ENCODE measurements around the gene NUMB.

NUMB gene

DNA sequence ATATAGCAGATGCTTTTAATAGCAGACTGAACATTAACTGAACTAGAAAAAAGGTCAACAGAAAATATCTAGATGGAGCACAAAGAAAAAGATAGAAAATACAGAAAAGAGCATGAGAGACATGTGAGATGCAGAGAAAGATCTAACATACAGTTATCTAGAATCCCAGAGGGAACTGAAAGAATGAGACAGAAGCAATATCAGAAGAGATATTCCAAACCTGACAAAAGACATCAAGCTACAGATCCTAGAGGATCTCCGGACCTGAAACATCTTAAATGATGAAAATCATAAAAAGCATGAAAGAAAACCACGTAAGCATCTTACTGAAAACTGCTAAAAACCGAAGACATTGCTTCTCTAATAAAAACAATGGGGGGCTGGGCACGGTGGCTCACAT is 75.0 kb downstream of the NUMB start:
- Histone ChIP-seq H4K20me1 (ENCODE audit: insufficient read depth) (no peaks in the 10 kb centered on the region), H3K27ac (no peak overlapping the region), H3K4me2 (no peak overlapping the region), H3K27me3 (ENCODE audit: insufficient read depth, low read depth) (no peaks in the 10 kb centered on the region), H2AFZ (ENCODE audit: low read depth) (no peak overlapping the region), H3K4me3 (IDR thresholded peaks at IDR 0.05; ENCODE audit: insufficient read depth, low read depth, low read length) (no peak overlapping the region), H3K9ac (no peak overlapping the region), H3K36me3 (ENCODE audit: insufficient read depth) (no peaks in the 10 kb centered on the region), H3K4me1 (ENCODE audit: low read depth, poor library complexity, severe bottlenecking) (no peaks in the 10 kb centered on the region), H3K79me2 (ENCODE audit: insufficient read depth, low read depth) (no peaks in the 10 kb centered on the region)
- TF ChIP-seq, protein P1, sequence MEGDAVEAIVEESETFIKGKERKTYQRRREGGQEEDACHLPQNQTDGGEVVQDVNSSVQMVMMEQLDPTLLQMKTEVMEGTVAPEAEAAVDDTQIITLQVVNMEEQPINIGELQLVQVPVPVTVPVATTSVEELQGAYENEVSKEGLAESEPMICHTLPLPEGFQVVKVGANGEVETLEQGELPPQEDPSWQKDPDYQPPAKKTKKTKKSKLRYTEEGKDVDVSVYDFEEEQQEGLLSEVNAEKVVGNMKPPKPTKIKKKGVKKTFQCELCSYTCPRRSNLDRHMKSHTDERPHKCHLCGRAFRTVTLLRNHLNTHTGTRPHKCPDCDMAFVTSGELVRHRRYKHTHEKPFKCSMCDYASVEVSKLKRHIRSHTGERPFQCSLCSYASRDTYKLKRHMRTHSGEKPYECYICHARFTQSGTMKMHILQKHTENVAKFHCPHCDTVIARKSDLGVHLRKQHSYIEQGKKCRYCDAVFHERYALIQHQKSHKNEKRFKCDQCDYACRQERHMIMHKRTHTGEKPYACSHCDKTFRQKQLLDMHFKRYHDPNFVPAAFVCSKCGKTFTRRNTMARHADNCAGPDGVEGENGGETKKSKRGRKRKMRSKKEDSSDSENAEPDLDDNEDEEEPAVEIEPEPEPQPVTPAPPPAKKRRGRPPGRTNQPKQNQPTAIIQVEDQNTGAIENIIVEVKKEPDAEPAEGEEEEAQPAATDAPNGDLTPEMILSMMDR (conservative IDR thresholded peaks at IDR 0.05; ENCODE audit: low read depth, low read length) = no peak

DNA sequence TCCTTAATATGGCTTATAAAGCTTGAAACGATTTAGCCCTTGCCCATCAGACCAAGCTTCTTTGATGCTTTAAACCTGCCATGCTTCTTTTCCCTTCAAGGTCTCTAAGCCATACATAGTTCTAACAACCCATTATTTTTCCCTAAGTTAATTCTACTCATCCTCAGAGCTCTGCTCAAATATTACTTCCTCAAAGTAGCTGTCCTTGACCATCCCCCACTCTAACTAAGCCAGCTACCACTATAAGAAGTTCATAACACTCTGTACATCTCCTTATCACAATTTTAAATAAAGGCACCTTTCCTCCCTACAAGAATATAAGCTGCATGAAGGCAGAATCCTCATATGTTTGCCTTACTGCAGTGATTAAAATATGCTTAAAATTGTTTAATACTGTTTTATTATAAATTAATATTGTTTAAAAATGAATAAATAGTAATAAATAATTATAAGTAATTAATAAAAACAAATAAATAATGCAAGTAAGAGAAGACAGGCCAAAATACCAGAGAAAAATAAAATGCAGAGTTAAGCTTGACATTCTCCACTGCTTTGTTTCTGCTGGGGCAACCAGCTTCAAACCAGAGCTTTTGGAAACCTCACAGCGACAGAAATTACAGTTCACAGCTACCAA is 76.8 kb downstream of the NUMB start:
- Histone ChIP-seq H3K4me3 (IDR thresholded peaks at IDR 0.05; ENCODE audit: insufficient read depth, low read depth, low read length) (no peak overlapping the region), H3K4me2 (no peak overlapping the region), H2AFZ (ENCODE audit: low read depth) (no peak overlapping the region), H3K79me2 (ENCODE audit: insufficient read depth, low read depth) (no peaks in the 10 kb centered on the region), H4K20me1 (ENCODE audit: insufficient read depth) (no peaks in the 10 kb centered on the region), H3K9ac (no peak overlapping the region), H3K36me3 (ENCODE audit: insufficient read depth) (no peaks in the 10 kb centered on the region), H3K4me1 (ENCODE audit: low read depth, poor library complexity, severe bottlenecking) (no peaks in the 10 kb centered on the region), H3K27ac (no peak overlapping the region), H3K27me3 (ENCODE audit: insufficient read depth, low read depth) (no peaks in the 10 kb centered on the region)
- TF ChIP-seq, protein P1 (conservative IDR thresholded peaks at IDR 0.05; ENCODE audit: low read depth, low read length) = no peak

DNA sequence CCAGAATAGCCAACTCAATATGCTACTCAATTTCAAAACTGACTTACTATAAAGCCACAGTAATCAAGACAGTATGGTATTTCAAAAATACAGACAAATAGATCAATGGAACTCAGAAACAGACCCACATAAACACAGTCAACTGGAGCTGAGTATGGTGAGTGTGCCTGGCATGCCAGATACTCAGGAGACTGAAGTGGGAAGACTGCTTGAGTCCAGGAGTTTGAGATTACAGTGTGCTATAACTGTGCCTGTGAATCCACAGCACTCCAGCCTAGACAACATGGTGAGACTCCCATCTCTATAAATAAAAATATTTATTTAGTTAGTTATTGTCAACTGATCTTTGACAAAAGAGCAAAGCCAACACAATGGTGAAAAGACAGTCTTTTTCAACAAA is 81.8 kb downstream of the NUMB start:
- Histone ChIP-seq H3K4me2 (no peak overlapping the region), H3K79me2 (ENCODE audit: insufficient read depth, low read depth) (no peaks in the 10 kb centered on the region), H3K36me3 (ENCODE audit: insufficient read depth) (no peaks in the 10 kb centered on the region), H3K27ac (no peak overlapping the region), H4K20me1 (ENCODE audit: insufficient read depth) (no peaks in the 10 kb centered on the region), H3K4me1 (ENCODE audit: low read depth, poor library complexity, severe bottlenecking) (no peaks in the 10 kb centered on the region), H3K9ac (no peak overlapping the region), H3K4me3 (IDR thresholded peaks at IDR 0.05; ENCODE audit: insufficient read depth, low read depth, low read length) (no peak overlapping the region), H3K27me3 (ENCODE audit: insufficient read depth, low read depth) (no peaks in the 10 kb centered on the region), H2AFZ (ENCODE audit: low read depth) (no peak overlapping the region)
- TF ChIP-seq, protein P1 (conservative IDR thresholded peaks at IDR 0.05; ENCODE audit: low read depth, low read length) = no peak

GRCh38 chr14:73375861-73376260 is 82.5 kb downstream of the NUMB start:
- Histone ChIP-seq H3K79me2 (ENCODE audit: insufficient read depth, low read depth) (no peaks in the 10 kb centered on the region), H4K20me1 (ENCODE audit: insufficient read depth) (no peaks in the 10 kb centered on the region)

More at GRCh38 chr14:73375861-73376260, 82.5 kb downstream of the NUMB start:
- no peak overlapping the region for H3K9ac ChIP-seq
- no peaks in the 10 kb centered on the region for H3K36me3 ChIP-seq (ENCODE audit: insufficient read depth)
- no peak overlapping the region for H3K4me2 ChIP-seq
- no peak overlapping the region for H3K27ac ChIP-seq
- H2AFZ ChIP-seq (ENCODE audit: low read depth) = no peak overlapping the region
- H3K4me1 ChIP-seq (ENCODE audit: low read depth, poor library complexity, severe bottlenecking) = no peaks in the 10 kb centered on the region
- no peak overlapping the region for H3K4me3 ChIP-seq (IDR thresholded peaks at IDR 0.05; ENCODE audit: insufficient read depth, low read depth, low read length)
- TF ChIP-seq, protein P1 (conservative IDR thresholded peaks at IDR 0.05; ENCODE audit: low read depth, low read length) = no peak
- H3K27me3 ChIP-seq (ENCODE audit: insufficient read depth, low read depth) = no peaks in the 10 kb centered on the region
